ENCODE measurements around the gene IMP3.

- TF ChIP-seq, protein P1, sequence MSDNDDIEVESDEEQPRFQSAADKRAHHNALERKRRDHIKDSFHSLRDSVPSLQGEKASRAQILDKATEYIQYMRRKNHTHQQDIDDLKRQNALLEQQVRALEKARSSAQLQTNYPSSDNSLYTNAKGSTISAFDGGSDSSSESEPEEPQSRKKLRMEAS (IDR thresholded peaks at IDR 0.05): no peak
- TF ChIP-seq CTCF (IDR thresholded peaks at IDR 0.05; ENCODE audit: low read depth, low read length, missing input control): no peak
- TF ChIP-seq, protein P2, sequence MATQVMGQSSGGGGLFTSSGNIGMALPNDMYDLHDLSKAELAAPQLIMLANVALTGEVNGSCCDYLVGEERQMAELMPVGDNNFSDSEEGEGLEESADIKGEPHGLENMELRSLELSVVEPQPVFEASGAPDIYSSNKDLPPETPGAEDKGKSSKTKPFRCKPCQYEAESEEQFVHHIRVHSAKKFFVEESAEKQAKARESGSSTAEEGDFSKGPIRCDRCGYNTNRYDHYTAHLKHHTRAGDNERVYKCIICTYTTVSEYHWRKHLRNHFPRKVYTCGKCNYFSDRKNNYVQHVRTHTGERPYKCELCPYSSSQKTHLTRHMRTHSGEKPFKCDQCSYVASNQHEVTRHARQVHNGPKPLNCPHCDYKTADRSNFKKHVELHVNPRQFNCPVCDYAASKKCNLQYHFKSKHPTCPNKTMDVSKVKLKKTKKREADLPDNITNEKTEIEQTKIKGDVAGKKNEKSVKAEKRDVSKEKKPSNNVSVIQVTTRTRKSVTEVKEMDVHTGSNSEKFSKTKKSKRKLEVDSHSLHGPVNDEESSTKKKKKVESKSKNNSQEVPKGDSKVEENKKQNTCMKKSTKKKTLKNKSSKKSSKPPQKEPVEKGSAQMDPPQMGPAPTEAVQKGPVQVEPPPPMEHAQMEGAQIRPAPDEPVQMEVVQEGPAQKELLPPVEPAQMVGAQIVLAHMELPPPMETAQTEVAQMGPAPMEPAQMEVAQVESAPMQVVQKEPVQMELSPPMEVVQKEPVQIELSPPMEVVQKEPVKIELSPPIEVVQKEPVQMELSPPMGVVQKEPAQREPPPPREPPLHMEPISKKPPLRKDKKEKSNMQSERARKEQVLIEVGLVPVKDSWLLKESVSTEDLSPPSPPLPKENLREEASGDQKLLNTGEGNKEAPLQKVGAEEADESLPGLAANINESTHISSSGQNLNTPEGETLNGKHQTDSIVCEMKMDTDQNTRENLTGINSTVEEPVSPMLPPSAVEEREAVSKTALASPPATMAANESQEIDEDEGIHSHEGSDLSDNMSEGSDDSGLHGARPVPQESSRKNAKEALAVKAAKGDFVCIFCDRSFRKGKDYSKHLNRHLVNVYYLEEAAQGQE (IDR thresholded peaks at IDR 0.05): no peak
- no peak for TF ChIP-seq EGR1 (IDR thresholded peaks at IDR 0.05; ENCODE audit: low read depth in 2 of 2)
- no peak for TF ChIP-seq YY1 (IDR thresholded peaks at IDR 0.05)
Observed at GRCh38 chr15:75598361-75598760, 41.7 kb downstream of the IMP3 start.
